GM21786 (cell line): ENCODE data around the gene DENND1A.

Experiments
- ATAC-seq: cut with Tn5 transposase; IDR thresholded peaks from one replicate; pipeline ENCODE4 v1.9.1; 2021; ENCODE audit not compliant: unreplicated experiment

Gene DENND1A

GRCh38 chr9:123630233-123630632, 299.7 kb downstream of the DENND1A start:
- ATAC-seq: no peak

- ATAC-seq: no peak
Observed at GRCh38 chr9:123629531-123629930, 300.4 kb downstream of the DENND1A start.

- ATAC-seq: no peak
Observed at GRCh38 chr9:123622711-123623241, 307.1 kb downstream of the DENND1A start.

- ATAC-seq: no peak
Observed at GRCh38 chr9:123620239-123620638, 309.7 kb downstream of the DENND1A start.

GRCh38 chr9:123617952-123618678, 311.8 kb downstream of the DENND1A start:
- ATAC-seq: no peak

GRCh38 chr9:123617286-123617685, 312.6 kb downstream of the DENND1A start:
- no peak for ATAC-seq

GRCh38 chr9:123616707-123617106, 313.2 kb downstream of the DENND1A start:
- ATAC-seq: no peak

GRCh38 chr9:123615381-123615780, 314.5 kb downstream of the DENND1A start:
- ATAC-seq: no peak

GRCh38 chr9:123614306-123615263, 315.3 kb downstream of the DENND1A start:
- ATAC-seq: no peak

GRCh38 chr9:123611226-123611625, 318.7 kb downstream of the DENND1A start:
- no peak for ATAC-seq

GRCh38 chr9:123609844-123610243, 320.1 kb downstream of the DENND1A start:
- no peak for ATAC-seq

GRCh38 chr9:123608104-123608503, 321.8 kb downstream of the DENND1A start:
- ATAC-seq: peak; percentile 92

GRCh38 chr9:123607479-123607878, 322.4 kb downstream of the DENND1A start:
- no peak for ATAC-seq

GRCh38 chr9:123606141-123606540, 323.8 kb downstream of the DENND1A start:
- no peak for ATAC-seq

GRCh38 chr9:123605286-123605685, 324.6 kb downstream of the DENND1A start:
- no peak for ATAC-seq

- no peak for ATAC-seq
Observed at GRCh38 chr9:123604861-123605260, 325.1 kb downstream of the DENND1A start.

GRCh38 chr9:123601828-123602227, 328.1 kb downstream of the DENND1A start:
- no peak for ATAC-seq

GRCh38 chr9:123599781-123600180, 330.1 kb downstream of the DENND1A start:
- no peak for ATAC-seq

- ATAC-seq: no peak
Observed at GRCh38 chr9:123597876-123598556, 331.9 kb downstream of the DENND1A start.

GRCh38 chr9:123597048-123597447, 332.9 kb downstream of the DENND1A start:
- no peak for ATAC-seq

GRCh38 chr9:123591283-123591682, 338.6 kb downstream of the DENND1A start:
- no peak for ATAC-seq
